ENCODE data around the gene KPNB1. TPM values are rescaled to one million over a fixed set of nuclear protein-coding genes. Genes with fewer than 3 reads are reported as not detected.
A peak's percentile ranks its signal among the peaks of the same experiment; 100 is the strongest.

KPNB1 gene
- total RNA-seq, 2 experiments from 2014 or later: 232 to 453 TPM

DNA sequence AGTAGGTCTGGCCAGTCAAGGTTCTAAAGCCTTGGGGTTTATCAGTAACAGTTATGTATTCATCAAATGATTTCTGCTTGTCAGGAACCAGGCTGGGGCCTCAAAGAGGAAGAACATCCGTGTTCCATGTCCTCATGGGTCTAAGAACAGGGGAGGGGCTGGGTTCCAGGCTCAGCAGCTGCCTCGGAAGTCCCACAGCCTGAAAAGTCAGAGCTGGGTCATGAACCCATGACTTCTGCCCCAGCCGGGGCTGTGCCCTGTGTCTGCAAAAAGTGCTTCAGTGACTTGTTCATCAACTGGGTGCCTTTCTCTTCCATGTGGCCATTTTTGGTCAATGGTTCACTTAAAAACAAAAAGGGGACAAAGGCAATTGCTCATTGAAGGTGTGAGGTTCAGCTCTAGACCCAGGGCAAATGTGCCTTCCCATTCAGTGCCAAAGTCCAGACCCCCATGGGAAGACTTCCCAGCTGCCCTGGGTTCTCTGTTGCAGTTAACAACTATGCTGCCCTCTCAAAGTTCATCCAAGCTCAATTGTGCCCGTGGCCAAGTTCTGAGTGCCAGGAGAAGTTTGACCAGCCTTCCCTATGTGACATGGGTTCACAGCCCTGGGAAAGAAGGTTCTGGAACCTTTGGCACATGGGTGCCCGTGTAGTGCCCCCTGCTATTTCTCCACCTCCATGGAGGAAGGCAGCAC is 62.8 kb downstream of the KPNB1 start:
- no peaks in the 10 kb centered on the region for H3K36me3 ChIP-seq (ENCODE audit: insufficient read depth, low read length)
- peaks cover 9% of the 10 kb centered on the region for H3K4me1 ChIP-seq (ENCODE audit: insufficient read depth, low read length, poor library complexity, severe bottlenecking)
- H3K4me2 ChIP-seq (ENCODE audit: low read length): no peak overlapping the region
- no peaks in the 10 kb centered on the region for H3K9me3 ChIP-seq (ENCODE audit: low read length)
- intact Hi-C loops (cut with micrococcal nuclease; ENCODE audit: unreplicated experiment): no loop called here
- POLR2A ChIA-PET: interaction anchor here (0.6 kb wide), 1 partner anchor 19 kb away, joined by 3 read pairs; no protein-coding TSS in a partner anchor
- H3K27ac ChIP-seq (ENCODE audit: low read depth, low read length, poor library complexity, severe bottlenecking): no peak overlapping the region
- no TSS peak for BruUV-seq (replicated peaks)
- H3K79me2 ChIP-seq (ENCODE audit: insufficient read depth, low read depth, low read length): no peaks in the 10 kb centered on the region
- CTCF ChIA-PET (ENCODE audit: unreplicated experiment): no interaction called here
- no peak overlapping the region for H3K4me3 ChIP-seq (ENCODE audit: low read depth, low read length, poor library complexity, severe bottlenecking)
- H4K20me1 ChIP-seq (ENCODE audit: insufficient read depth, low read length): no peaks in the 10 kb centered on the region
- no peak overlapping the region for H2AFZ ChIP-seq (ENCODE audit: low read length)
- TF ChIP-seq EZH2phosphoT487 (IDR thresholded peaks at IDR 0.05; ENCODE audit: borderline replicate concordance, low read depth, low read length): no peak
- TF ChIP-seq, protein P1, sequence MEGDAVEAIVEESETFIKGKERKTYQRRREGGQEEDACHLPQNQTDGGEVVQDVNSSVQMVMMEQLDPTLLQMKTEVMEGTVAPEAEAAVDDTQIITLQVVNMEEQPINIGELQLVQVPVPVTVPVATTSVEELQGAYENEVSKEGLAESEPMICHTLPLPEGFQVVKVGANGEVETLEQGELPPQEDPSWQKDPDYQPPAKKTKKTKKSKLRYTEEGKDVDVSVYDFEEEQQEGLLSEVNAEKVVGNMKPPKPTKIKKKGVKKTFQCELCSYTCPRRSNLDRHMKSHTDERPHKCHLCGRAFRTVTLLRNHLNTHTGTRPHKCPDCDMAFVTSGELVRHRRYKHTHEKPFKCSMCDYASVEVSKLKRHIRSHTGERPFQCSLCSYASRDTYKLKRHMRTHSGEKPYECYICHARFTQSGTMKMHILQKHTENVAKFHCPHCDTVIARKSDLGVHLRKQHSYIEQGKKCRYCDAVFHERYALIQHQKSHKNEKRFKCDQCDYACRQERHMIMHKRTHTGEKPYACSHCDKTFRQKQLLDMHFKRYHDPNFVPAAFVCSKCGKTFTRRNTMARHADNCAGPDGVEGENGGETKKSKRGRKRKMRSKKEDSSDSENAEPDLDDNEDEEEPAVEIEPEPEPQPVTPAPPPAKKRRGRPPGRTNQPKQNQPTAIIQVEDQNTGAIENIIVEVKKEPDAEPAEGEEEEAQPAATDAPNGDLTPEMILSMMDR (conservative IDR thresholded peaks at IDR 0.05; ENCODE audit: low read length): no peak
- no peaks in the 10 kb centered on the region for H3K9me2 ChIP-seq (ENCODE audit: insufficient read depth, low read length)
- DNase-seq (ENCODE audit: low spot score): no peak

DNA sequence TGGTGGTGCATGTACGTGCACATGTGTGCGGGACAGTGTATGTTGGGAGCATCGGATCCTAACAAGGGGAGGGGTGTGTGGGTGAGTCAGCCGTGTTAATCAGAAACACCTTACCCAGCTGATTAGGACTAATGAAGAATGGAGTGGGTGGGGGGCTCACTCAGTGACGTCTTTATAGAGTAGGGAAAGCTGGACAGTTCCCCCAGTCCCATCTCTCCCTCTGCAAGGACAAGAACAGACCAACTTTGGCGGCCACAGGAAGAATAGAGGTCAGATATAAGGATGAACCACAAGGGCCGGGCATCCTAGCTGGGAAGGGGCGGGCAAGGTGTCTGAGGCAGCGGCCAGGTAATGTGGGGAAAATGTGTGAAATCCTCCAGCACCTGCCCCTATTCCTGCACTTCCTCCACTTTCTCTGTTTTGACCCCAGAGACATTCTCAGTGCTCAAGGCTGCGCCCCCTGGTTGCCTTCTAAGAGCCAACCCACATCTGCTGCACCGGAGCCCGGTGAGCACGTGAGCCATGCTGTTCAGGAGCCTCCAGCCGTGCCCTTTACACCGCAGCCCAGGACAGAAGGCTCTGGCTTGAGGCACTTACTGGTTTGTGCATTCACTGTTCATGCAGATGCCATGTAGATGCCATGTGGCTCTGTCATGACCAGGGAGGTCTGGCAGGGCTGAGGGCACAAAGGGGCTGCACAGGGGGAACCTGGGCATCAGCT is 64.4 kb downstream of the KPNB1 start:
- POLR2A ChIA-PET: no interaction called here
- CTCF ChIA-PET (ENCODE audit: unreplicated experiment): no interaction called here
- DNase-seq (ENCODE audit: low spot score): no peak
- H3K9me3 ChIP-seq (ENCODE audit: low read length): no peaks in the 10 kb centered on the region
- H3K36me3 ChIP-seq (ENCODE audit: insufficient read depth, low read length): no peaks in the 10 kb centered on the region
- H3K79me2 ChIP-seq (ENCODE audit: insufficient read depth, low read depth, low read length): no peaks in the 10 kb centered on the region
- no peak overlapping the region for H2AFZ ChIP-seq (ENCODE audit: low read length)
- no TSS peak for BruUV-seq (replicated peaks)
- no peak overlapping the region for H3K4me3 ChIP-seq (ENCODE audit: low read depth, low read length, poor library complexity, severe bottlenecking)
- TF ChIP-seq, protein P1 (conservative IDR thresholded peaks at IDR 0.05; ENCODE audit: low read length): peak; percentile 40; the same call in 1 of the 2 replicates
- TF ChIP-seq EZH2phosphoT487 (IDR thresholded peaks at IDR 0.05; ENCODE audit: borderline replicate concordance, low read depth, low read length): no peak
- H3K4me2 ChIP-seq (ENCODE audit: low read length): no peak overlapping the region
- H4K20me1 ChIP-seq (ENCODE audit: insufficient read depth, low read length): no peaks in the 10 kb centered on the region
- intact Hi-C loops (cut with micrococcal nuclease; ENCODE audit: unreplicated experiment): no loop called here
- no peak overlapping the region for H3K27ac ChIP-seq (ENCODE audit: low read depth, low read length, poor library complexity, severe bottlenecking)
- H3K9me2 ChIP-seq (ENCODE audit: insufficient read depth, low read length): no peaks in the 10 kb centered on the region
- H3K4me1 ChIP-seq (ENCODE audit: insufficient read depth, low read length, poor library complexity, severe bottlenecking): peaks cover 9% of the 10 kb centered on the region
